GM18873 (cell line): ENCODE data around the gene KIF25.

Experiments
- ATAC-seq: cut with Tn5 transposase; IDR thresholded peaks from one replicate; pipeline ENCODE4 v1.9.1; 2021; ENCODE audit warnings: mild to moderate bottlenecking, moderate library complexity, moderate number of reproducible peaks; ENCODE audit not compliant: unreplicated experiment, low FRiP score

Gene KIF25

DNA sequence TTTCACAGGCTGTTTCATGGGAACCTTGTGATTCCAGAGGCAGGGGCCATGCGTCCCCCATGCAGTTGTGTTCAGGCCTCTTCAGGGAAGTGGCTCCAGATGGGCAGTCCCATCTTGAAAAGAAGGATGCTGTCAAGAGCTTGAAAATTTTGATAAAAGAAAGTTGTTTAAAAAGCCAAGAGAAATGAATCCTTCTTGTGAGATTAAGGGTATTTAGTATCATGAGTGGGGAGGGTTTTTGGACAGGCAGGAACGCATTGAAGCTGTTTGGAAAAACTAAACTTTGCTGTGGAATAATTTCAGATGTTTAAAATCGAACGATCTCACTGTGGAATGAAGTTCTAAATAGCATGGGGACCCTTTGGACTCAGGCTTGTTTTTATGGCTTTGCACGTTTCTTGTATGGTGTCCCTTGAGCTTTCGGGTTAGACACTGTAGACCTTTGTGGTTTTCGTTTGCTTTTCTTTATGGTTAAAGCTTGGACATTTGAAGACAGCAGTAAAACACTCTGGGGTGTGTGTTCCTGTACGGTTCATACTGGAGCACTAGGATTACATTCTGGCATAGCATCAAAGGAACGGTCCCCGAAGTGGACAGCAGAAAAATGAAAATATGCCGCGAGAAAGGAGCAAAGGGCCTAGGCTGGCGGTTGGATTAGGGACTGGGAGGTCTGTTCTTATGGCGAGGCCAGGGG is 18.2 kb downstream of the KIF25 start:
- ATAC-seq: no peak

DNA sequence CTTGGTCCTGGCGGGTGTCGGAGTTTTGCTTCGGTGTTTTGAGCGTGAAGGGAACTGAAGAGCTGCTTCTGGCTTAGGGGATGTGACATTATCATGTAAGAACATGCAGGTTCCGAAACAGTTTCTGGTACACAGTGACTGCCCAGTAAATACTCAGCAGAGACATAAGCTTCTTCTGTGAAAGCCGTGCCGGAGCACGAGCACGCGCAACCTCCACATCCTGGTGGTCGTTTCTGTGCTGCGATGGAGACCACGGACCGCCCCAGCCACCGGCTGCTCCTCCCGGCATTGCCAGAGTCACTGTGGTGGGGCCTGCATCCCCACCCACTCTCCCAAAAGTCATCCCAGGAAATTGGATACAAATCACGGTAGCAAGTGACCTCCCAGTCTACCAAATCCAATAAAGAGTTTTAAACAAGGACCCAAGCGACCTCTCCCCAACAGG is 18.7 kb downstream of the KIF25 start:
- no peak for ATAC-seq

DNA sequence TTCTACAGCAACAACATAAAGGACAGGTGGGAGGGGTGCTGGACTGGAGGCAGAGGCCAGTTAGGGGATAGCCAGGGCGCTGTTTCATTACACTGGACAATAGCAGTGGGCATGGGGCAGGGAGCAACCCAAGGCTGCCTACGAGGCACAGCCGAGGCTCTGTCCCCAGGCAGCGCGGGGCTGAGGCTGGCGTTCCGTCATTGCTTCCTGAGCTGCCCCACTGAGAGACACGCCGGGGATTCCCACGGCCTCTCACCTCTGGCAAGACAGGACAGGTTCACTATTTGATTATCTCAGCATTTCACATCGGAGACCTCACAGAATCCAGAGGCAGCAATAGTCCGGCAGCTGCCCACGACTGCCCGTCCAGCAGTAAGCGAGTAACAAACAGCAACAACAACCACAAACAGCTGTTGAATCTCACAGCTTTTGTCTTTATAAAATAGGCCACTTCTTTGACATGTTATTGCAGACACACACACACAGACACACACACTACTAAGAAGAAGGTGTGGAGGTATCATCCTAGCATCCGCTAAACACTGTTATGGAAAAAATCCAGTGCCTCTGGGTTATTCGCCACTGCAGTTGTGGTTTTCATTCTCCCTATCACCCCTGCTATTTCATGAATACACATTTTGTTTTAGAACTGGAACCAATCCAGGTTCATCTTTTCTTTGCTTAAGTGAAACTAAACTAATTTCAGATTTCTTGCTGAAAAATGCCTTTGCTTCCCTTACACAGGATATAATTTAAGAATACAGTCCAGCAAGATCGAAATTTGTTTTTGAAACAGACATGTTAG is 19.5 kb downstream of the KIF25 start:
- ATAC-seq: no peak

DNA sequence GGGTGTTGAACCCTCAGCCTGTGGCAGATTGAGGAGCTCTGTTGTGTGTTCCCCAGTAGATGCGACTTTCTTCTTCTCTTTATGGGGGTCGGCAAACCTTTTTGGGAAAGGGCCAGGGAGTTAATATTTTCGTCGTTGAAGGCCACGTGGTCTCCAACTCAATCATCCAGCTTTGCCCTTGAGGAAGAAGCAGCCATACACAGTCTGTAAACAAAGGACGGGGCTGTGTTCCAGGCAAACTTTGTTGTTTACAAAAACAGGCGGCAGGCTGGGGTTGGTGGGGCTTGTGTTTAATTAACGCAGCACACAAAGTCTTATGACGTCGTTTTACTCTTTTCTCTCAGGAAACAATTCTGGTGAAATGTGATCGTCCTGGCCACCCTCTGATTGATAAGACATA is 20.2 kb downstream of the KIF25 start:
- no peak for ATAC-seq

DNA sequence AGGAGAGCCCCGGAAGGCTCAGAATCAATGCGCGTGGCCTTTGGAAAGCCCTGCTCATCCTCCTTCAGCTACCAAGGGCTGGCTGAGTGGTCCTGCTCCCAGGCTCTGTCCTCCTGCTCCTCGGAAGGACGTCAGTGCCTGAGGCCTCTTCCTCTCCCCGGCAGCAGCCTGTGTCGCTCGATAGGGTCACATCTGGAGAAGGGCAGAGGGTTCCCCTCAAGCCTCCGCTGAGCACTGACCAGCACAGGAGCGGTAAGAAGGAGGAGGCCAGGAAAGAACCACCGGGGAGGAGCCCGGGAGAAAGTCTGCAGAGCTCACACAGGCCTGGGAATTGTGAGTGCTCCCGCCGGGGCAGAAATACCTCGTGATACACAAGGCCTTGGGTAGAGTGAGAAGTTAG is 21.2 kb downstream of the KIF25 start:
- ATAC-seq: no peak

DNA sequence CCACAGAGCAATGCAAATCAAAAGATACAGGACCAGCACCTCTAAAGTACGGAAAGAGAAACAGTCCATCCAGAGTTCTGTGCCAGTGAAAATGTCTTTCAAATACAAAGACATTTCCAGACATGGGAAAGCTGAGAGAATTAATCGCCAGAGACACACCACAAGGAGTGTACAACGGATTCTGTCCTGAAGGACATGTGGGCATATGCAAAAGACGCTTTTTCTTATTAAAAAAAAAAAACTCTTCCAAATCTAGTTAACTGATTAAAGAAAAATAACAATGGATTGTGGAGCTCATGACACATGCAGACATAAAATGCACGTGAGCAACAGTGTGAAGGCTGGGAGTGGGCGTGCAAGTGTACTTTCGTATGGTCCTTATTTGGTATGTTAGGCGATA is 22.8 kb downstream of the KIF25 start:
- no peak for ATAC-seq

DNA sequence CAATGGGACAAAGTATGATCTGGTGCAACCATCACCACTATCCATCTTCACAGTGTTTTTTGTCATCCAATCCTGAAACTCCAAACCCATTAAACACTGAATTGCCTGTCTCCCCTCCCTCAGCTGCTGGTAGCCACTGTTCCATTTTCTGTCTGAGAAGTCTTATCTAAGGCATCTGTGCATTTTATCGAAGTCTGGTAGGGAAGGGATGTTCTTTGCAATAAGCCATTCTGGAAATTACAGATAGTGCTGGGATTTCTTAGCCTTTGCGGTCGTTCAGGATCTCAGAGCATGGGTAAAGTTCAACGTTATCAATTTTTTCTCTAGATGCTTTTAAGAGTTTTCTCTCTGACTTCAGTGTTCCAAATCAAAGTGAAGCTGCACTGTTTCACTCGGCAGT is 24.1 kb downstream of the KIF25 start:
- no peak for ATAC-seq

DNA sequence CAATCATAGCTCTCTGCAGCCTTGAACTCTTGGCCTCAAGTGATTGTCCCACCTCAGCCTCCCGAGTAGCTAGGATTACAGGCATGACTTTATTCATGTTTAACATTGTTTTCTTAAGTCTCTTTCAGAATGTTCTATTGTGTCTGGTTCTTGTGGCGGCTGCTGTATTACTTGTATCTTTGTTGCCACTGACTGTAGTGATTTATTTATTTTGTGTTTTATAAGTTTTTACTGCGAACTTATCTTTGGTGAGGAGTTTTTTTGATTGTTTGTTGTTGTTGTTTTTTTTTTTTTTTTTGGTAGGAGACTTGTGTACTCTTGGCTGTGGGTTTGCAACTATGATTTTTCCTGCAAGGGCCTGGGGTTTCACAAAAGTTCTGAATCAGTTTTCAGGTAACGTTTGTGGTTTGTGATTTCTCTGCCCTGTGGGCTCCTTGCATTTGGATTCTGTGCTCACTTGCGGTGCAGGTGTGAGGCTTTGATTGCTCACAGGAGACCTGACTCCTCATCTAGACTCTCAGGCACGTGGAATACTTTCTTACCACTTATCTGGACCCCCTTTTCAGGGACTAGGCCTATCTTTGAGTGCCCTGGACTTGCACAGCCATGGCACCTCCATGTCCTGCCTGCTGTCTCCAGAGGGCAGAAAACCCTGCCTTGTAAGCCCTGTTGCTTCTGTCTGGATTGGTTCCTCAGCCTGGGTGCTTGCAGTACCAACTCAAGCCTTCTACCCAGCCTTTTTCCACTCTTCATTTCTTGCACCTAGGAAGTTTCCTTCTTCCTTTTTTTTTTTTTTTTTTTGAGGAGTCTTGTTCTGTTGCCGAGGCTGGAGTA is 25.2 kb downstream of the KIF25 start:
- ATAC-seq: no peak

DNA sequence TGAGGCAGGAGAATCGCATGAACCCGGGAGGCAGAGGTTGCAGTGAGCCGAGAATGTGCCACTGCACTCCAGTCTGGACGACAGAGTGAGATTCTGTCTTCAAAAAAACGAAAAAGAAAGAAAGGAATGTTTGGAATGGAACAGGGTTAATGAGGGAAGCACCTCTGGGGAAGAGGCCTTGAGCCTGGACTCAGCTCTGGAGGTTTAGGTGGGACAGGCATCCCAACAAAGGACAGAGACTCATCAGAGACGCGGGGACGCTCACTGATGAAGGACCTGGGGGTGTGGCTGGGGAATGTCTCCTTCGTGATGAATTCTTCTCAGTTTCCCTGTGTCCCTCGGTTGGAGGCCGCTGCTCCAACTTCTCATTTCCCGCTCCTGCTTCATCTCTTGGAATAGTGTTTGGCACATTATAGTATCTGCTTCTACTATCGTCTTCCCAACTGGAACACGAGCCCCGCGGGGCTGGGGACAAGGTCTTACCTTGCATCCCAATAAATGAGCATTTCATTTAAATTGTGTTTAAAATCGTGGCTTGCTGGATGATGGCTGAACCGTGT is 27.6 kb downstream of the KIF25 start:
- ATAC-seq: no peak

DNA sequence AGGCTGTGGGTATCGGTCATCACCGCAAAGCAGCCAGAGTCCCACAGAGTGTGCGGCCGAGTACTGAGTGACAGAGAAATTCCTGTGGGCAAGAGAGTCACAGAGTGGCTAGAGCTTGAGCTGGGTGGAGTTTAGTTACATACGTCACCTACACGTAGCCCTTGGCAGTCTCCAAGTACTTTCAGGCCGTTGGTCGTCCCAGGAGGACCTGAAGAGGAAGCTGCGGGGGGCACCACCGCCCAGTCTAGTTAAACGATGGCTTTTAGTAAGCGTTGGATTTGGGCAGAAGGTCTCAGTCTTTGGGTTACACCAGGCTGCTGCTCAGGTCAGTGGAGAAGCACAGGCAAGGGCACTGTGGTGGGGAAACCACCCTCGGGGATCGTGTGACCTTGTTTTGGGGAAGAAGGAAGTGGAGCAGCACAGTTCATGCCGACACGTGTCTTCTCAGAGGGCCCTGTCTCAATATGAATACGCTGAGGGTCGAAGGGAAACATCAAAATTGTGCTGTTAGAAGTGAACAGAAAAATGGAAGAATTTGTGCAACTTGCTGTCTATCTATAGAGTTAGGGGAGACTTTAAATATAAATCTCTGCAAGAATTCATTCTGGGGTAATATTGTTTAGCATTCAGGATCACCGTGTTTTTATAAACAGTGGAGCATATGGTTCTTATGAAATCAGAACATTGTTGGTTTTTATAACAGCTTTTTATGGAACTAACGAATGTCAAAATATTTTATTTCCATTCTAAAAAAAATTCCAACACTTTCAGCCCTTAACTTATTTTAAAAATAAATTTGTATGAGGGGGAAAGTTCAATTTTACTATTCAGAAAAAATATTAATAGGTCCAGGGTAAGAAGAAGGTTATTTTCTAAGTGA is 28.6 kb downstream of the KIF25 start:
- ATAC-seq: no peak

DNA sequence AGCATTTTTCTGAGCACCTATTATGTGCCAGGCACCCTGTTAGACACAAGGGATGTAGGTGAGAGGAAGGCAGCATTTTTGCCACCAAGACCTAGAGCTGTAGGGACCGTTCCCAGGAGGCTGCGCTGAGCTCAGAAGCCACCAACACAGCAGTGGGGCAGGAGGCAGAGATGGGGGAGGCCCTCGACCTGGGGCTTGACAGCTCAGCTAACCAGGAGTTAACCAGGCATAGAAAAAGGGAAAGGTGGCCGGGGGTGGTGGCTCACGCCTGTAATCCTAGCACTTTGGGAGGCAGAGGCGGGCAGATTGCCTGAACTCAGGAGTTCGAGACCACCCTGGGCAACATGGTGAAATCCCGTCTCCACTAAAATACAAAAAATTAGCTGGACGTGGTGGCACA is 29.5 kb downstream of the KIF25 start:
- ATAC-seq: no peak

DNA sequence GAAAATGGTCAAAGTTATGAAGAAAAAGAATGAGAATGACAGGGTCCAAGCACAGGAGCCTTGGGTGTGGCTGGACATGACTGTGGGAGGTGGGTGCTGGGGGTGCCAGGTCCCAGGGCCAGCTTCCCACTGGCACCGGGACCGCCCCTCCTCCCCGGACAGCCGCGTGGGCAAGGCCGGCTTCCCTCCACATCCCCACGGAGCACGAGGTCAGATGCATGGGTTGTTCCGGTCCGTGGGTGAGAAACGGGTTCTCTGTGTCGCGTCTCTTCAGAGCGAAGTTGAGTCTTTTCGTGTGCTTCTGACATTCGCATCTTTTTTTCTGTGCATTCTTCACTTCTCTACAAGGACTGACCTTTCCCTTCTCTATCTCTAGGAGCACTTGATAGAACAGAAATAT is 30.1 kb downstream of the KIF25 start:
- ATAC-seq: no peak

DNA sequence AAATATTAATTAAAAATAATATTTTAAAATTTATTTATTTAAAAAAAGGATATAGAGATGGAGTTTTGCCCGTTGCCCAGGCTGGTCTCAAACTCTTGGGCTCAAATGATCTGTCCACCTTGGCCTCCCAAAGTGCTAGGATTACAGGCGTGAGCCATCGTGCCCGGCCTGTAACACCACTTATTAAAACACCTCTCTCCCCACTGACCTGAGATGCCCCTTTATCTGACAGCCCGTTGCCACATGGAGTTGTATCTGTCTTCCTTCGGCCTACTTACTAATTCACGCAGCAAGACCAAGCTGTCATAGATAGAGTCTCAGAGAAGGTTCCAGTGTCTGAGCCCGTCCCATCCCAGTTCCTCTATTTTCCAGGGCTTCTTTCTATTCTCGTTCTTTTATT is 30.7 kb downstream of the KIF25 start:
- no peak for ATAC-seq

DNA sequence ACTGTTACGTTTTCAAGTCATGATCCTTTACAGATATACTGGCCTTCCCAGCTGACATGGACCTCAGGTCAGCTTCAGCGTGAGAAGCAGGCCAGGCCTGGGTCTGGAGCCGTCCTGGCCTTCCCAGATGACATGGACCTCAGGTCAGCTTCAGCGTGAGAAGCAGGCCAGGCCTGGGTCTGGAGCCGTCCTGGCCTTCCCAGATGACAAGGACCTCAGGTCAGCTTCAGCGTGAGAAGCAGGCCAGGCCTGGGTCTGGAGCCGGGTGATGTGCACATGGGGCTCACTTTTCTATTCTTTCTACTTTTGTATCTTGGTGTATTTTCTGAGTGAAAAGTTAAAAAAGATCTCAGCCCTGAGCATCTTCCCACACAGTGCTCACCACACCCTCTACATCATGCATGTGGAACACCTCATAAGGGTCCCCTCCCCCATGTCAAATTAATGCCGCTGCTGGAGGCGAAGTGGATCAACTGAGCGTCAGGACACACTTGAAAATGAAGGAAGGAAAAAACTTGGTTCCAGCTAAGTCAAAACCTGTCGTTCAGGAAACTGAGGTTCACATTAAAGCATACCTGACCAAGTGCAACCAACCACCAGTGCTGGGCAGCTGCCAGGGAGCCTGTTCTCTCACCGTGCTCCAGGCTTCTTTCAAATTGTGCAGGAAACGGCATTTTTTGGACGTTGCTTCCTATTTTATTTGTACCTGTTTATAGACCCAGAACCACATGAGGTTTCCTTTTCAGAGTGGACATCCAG is 32.2 kb downstream of the KIF25 start:
- ATAC-seq: no peak

DNA sequence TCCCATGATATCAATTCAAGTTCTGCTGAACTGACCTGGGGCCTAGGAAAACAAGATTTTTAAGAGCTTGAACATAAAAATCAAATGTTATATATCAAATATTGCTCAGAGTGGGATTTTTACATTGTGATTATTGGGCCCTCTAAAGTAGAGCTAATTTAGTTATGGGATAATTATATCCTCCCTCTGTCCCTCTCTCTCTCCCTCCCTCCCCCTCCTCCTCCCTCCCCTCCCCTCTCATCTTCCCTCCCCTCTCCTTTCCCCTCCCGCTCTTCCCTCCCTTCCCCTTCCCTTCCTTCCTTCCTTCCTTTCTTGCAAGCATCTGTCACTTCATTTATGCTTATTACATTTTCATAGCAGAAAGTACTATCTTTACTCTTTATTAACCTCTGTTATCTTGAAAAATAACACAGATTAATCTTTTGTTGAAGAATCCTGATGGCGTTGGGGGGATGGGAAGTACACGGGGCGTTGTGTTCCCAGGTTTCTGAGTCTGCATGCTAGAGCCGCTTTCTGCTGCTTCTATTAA is 32.8 kb downstream of the KIF25 start:
- no peak for ATAC-seq

DNA sequence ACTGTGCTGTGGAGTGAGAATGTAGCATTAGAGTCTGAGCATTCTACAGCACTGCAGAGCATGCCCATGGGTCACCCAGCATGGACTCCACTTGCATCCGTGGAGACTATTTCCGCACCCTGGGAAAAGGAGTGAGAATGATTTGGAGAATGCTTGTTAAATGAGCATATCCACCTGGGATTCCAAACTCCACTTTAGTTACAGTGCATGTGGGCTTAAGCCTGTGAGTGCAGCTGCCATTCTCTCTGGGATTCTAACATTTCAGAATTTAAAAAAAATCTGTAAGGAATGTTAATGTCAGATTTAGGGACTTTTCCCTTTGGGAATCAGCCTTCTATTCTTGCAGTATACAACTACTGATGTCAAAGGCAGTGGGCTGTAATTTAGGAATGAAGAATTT is 33.4 kb downstream of the KIF25 start:
- ATAC-seq: no peak

DNA sequence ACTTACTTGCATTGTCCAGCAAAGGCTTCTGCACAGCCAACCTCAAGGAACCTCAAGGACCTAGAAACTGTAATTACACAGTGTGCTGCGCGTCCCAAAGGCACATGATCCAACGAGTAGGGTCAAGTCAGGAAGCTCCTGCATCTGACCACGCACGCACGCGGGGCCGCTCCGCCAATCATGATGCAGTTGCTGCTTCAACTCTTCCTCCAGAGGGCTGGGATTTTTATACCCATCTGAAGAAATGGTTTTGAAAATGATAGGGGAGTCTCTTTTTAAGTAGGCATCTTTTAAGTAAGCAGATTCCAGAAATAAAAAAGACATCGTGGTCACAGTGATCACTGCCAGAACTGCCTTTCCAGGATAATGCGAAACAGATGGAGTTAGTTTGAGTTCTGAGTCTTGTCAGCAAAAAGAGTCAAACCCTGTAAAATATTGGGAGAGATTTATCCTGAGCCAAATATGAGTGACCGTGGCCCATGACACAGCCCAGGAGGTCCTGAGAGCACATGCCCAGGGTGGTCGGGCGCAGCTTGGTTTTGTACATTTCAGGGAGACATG is 34.0 kb downstream of the KIF25 start:
- ATAC-seq: no peak

DNA sequence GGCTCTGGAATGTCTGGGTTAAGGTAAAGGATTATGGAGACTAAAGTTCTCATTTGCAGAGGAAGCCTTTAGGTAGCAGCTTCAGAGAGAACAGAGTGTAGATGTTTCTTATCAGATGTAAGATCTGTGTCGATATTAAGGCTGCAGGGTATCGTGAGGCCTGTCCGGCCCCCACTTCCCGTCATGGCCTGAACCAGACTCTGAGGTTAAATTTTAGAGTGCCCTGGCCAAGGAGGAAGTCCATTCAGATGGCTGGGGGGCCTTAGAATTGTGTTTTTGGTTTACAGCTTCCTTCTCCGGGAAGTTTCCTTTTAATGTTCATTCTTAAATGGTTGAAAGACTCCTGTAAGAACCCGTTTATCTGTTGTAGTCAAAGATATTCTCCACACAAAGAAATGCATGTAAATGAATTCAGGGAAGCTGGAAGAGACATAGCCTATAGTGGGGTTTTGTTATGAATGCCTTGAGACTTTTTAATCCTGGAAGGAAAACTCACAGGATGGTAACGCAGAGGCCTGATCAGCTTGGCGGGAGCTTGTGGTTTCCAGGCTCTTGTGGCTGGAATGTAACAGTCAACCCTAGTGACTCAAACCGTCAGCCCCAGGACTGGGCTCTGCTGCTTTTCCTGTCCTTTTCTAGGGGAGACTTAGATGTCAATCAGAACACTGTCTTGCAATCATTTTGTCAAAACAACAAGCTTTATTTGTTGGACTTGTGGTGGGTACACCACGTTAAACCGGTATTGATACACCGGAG is 34.7 kb downstream of the KIF25 start:
- ATAC-seq: no peak
